GM21576 (cell line): ENCODE results near the gene PGP.
"Not testable (repeated sequence)": the region's sequence is repeated elsewhere in the genome, so short reads cannot be mapped to it uniquely, and the experiment has no call there.

Experiments
- ATAC-seq: cut with Tn5 transposase; IDR thresholded peaks from one replicate; pipeline ENCODE4 v1.9.1; 2021; ENCODE audit warnings: mild to moderate bottlenecking, moderate library complexity; ENCODE audit not compliant: unreplicated experiment

Gene PGP

DNA sequence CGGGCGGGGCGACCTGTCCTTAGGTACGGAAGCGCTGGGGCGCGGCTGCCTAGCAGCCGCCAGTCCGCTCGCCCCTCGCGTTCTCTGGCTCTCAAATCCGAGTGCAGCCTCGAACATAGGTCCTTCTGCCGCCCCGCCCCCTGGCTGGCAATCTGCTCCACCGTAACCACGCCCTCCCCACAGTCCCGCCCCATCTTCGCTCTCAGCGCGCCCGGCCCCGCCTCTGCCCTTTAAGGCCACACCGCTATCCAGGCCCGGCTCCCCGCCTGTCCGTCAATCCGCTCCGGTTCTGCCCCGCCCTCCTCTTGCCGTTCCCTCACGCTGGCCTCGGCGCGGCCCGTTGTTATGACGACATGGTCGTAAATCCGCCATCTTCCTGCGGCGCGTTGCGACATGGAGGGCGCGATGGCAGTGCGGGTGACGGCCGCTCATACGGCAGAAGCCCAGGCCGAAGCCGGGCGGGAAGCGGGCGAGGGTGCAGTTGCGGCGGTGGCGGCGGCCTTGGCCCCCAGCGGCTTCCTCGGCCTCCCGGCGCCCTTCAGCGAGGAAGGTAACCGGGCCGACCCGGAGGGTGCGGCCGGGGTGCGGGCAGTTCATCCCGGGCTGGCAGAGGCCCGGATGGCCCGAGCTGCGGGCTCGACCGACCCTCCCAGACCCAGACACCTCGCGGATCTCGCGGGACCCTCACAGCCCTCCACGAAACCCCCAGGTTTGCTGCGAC lies 8.7 kb upstream of the PGP start, which contains the start of gene E4F1:
E4F1 (plus strand) TSS at position 371 of the 721 bp plus-strand sequence; CDS start at position 394, 23 bp downstream.
- ATAC-seq, result peak; percentile 91

- ATAC-seq, result no peak
Observed at GRCh38 chr16:2216330-2216729, 1.7 kb upstream of the PGP start.

- ATAC-seq, result peak; percentile 2
Observed at GRCh38 chr16:2213817-2214718, 572 bp downstream of the PGP start.

DNA sequence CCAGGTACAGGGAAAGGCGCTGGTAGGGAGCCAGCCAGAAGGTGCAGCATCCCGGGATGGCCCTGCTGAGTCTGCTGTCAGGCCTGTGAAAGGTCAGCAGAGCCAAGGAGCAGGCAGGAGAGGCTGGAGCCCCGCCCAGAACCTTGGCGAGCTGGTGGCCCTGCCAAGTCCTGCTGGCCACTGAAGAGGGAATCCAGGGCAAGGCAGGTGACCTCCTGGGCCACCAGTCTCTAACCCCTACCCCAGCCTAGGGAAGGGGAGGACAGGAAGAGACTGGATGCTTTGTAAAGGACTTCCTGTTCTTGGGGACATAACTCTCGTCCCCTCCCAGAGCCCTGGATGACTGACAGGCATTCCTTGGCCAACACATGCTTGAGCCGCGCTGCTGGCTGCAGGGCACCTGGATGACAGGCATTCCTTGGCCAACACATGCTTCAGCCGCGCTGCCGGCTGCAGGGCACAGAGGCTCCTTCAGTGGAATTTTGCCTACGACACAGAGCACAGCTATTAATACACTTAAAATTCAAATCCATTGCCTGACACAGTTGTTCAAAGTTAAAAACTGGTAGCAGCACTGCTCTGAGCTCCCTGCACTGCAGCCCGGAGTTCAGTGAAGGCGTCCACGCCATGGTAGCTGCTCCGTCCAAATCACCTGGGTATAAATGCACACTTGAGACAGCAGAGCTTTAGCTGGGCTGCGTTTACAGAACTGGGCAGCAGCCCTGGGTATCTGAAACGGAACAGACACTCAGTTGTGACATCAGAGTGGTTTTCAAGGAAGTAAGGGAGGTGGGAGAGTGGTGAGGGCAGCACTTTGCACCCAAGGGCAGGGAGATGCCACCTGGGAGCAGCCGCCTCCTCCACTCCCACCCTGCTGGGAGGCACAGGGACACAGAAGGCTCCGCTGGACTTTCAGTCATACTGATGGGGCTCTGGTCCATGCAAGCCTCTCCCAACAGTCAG lies 2.0 kb downstream of the PGP start:
- ATAC-seq, result no peak

DNA sequence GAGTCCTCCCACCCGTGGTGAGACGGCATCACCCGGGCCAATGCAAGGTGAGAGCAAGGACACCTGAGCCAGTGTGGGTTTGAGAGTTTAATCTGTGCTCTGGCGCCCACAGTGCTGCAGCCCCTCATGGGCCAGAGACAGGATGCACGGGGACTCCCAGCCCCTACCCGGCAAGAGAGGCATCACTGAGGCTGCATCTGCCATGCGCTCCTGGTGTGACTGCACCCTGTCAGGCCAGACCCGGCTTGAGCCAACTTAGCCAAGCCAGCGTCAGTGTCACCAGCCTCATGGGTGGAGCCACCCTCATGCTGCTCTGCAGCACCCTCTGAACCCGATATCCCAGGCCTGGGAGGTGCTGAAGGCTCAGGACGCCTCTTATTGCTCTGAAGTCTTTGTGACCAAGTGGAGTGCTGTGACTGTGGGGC lies 2.7 kb downstream of the PGP start:
- ATAC-seq, result no peak

GRCh38 chr16:2210386-2211365 lies 4.0 kb downstream of the PGP start, which contains the start of gene BRICD5:
BRICD5 (minus strand) TSS chr16:2210863; CDS start chr16:2210833, 30 bp downstream.
- ATAC-seq, result no peak

DNA sequence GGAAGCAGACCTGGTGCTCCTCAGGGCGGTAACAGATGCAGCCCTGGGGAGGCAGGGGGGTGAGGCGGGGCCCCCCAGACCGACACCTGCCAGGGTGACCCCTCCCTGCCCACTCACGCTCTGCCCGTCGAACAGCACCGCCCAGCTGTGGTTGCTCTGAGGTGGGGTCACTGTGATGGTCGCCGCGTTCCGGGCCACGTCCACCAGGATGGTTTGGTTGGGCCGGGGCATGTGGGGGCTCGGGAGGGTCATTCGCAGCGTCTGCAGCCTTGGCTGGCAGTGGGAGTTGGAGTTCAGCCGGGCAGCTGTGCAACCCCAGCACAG lies 4.7 kb downstream of the PGP start:
- no peak for ATAC-seq

DNA sequence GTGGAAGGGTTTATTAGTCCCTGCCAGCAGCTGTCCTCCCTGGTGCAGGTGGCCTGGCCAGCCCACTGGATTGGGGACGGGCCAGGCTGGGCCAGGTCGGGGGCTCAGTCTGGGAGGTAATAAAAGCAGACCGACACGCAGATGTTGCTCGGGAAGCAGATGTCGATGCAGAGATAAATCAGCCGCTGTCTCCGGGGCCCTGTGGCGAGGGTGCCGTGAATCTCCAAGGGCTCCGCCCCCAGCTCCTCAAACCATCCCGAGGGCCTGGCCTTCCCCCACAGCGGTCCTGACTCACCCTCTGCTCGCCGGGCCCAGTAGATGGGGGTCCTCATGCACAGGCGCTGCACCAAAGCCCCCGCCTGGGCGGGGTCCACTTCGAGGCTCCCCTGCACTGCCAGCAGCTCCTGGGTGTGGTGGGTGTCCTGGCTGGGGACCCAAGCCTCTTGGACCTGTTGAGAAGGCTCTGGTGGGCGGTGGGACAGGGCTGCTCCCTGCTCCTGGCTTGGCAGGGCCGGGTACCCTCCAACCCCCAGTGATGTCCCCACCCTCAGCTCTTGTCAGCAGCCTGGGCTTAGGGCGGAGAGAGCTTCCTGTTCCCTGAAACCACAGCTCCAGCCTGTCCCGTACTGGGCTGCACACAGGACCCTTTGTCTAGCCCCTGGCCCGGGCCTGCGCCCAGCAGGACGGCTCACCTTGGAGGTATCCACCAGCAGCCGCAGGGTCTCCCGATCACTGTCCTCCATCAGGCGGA lies 5.2 kb downstream of the PGP start:
- no peak for ATAC-seq

DNA sequence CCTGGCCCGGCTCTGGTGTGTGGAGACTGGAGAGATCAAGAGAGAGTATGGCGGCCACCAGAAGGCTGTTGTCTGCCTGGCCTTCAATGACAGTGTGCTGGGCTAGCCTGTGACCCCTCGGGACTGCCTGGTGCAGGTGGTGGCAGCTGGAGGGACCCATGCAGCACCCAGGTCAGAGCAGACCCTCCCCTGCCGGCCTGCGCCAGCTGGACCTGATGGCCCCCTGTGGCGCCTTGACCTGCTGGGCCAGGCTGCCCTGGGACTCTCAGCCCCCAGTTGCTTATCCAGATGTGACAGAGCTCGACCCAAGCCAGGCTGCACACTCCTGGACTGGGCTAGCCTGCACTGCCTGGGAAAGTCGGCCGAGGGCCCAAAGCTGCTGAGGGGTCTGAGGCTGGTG lies 5.9 kb downstream of the PGP start:
- no peak for ATAC-seq

GRCh38 chr16:2208308-2208707 lies 6.3 kb downstream of the PGP start:
- no peak for ATAC-seq

GRCh38 chr16:2207872-2208271 lies 6.8 kb downstream of the PGP start:
- ATAC-seq, result no peak

GRCh38 chr16:2206780-2207433 lies 7.7 kb downstream of the PGP start:
- no peak for ATAC-seq

- ATAC-seq, result no peak
Observed at GRCh38 chr16:2206420-2206779, 8.2 kb downstream of the PGP start.

DNA sequence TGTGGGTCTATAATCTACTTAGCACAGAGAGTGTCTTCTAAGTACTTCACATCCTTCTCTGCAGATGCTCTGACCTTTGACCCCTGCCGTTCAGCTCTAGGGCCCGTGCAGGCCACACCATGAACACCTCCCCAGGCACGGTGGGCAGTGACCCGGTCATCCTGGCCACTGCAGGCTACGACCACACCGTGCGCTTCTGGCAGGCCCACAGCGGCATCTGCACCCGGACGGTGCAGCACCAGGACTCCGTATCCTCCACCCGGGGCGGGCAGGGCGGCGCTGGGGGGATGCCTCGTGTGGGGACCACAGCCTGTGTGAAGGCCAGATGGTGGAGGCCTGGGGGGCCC lies 8.7 kb downstream of the PGP start:
- peak; percentile 3 for ATAC-seq

GRCh38 chr16:2205104-2205966 lies 9.3 kb downstream of the PGP start, which contains the start of gene MLST8:
MLST8 (plus strand) TSS chr16:2205454; CDS start chr16:2206086, 632 bp downstream.
- peak; percentile 65 for ATAC-seq

DNA sequence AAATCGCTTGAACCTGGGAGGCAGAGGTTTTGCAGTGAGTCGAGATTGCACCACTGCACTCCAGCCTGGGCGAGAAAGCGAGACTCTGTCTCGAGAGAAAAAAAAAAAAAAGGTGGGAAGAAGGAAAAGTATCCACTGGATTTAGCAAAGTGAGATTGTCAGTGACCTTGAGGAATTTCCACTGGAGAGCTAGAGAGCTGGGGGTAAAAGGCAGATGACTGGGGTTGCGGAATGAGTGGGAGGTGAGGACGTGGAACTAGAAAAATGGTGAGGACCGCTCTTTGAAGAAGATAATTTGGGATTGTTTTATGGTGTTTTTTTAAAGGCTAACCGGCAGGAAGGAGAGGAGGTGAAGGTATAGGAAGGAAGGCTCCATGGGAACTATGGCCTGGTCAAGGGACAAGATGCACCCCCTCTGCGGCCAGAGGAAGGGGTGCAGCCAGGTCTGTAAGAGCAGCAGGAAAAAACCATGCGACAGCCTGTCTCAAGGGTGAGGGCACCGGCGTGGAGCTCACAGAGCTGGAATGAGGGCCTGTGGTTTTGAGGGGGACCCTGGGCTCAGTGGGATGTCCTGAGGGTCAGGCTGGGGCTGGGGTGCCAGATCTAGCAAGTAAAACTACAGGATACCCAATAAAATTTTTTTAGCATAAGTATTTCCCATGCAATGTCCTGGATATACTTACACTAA lies 10.1 kb downstream of the PGP start:
- no peak for ATAC-seq

GRCh38 chr16:2203119-2203688 lies 11.4 kb downstream of the PGP start:
- not testable (repeated sequence) for ATAC-seq
